Activated naive CD4-positive, alpha-beta T cell treated with anti-CD3 and anti-CD28 coated beads for 36 hours (primary cell): ENCODE data around the gene NTHL1. TPM values are rescaled to one million over a fixed set of nuclear protein-coding genes. Genes with fewer than 3 reads are reported as not detected.
"Not testable (repeated sequence)": the region's sequence is repeated elsewhere in the genome, so short reads cannot be mapped to it uniquely, and the experiment has no call there.

Experiments used
- CTCF ChIA-PET: fragments of 350-600 bp; sonication (Branson Sonifier 250); formaldehyde crosslinking; loops from one replicate; lab custom pipeline; 2021; ENCODE audit warnings: antibody characterized with exemption; lab: Charles Lee
- DNase-seq: peaks from one replicate; pipeline ENCODE4 v3.0.0-alpha.2; 2020
- H3K27ac Mint-ChIP-seq: one replicate; pipeline ENCODE4 v1.8.0; 2021; ENCODE audit warnings: mild to moderate bottlenecking, mixed read lengths
- H3K27me3 Mint-ChIP-seq: one replicate; pipeline ENCODE4 v1.8.0; 2021; ENCODE audit warnings: low read depth, mixed read lengths
- H3K36me3 Mint-ChIP-seq: one replicate; pipeline ENCODE4 v1.8.0; 2021; ENCODE audit warnings: low read depth, mixed read lengths
- H3K4me1 Mint-ChIP-seq: one replicate; pipeline ENCODE4 v1.8.0; 2021; ENCODE audit warnings: low read depth, mixed read lengths
- H3K4me3 Mint-ChIP-seq: one replicate; pipeline ENCODE4 v1.8.0; 2021; ENCODE audit warnings: mild to moderate bottlenecking, moderate library complexity, mixed read lengths
- H3K9me3 Mint-ChIP-seq: one replicate; pipeline ENCODE4 v1.8.0; 2021; ENCODE audit warnings: mixed read lengths
- intact Hi-C: fragments of 100-400 bp; cut with micrococcal nuclease; formaldehyde crosslinking; loops from one replicate; pipeline ENCODE4 v1.15.1; 2023
- total RNA-seq, 2 experiments: library from RNA; stranded (reverse); gene quantifications; one replicate each; pipeline ENCODE4 v1.2.3, GENCODE V29; 2021

Gene NTHL1
- total RNA-seq, 2 experiments from 2014 or later = 20.1 to 24.1 TPM

DNA sequence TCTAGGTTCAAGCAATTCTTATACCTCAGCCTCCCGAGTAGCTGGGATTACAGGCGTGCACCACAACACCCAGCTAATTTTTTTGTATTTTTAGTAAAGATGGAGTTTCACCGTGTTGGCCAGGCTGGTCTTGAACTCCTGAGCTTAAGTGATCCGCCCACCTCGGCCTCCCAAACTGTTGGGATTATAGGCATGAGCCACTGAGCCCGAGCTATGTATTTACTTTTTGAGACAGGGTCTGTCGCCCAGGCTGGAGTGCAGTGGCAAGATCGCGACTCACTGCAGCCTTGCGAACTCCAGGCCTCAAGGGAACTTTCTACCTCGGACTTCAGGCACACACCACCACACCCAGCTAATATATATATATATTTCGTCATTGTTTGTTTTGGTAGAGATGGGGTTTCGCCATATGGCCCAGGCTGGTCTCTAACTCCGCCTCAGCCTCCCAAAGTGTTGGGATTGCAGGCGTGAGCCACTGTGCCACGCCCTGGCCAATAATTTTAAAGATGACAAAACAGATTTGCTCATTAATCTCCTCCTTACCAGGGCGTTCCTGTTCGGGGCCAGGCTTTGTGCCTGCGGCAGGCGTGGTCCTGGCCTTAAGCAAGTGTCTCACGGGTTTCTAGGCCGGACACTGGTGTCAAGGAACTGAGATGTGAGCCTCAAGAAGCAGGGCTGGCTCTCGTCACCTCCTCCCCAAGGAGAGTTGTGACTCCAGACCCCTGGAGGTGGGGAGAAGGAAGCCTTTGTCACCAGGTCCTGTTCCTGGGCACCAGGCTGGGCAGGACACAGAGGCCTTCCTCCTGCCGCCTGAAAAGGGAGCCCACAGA lies 32.3 kb downstream of the NTHL1 start:
- Mint-ChIP-seq H3K27me3 (peaks cover 6% of the 10 kb centered on the region), H3K36me3 (peaks cover under 1% of the 10 kb centered on the region), H3K27ac (no peak overlapping the region), H3K9me3 (no peaks in the 10 kb centered on the region), H3K4me3 (no peak overlapping the region), H3K4me1 (peaks cover 3% of the 10 kb centered on the region)
- CTCF ChIA-PET = interaction anchor here (0.8 kb wide), 1 partner anchor 125 kb away, joined by 3 read pairs; no protein-coding TSS in a partner anchor
- no peak for DNase-seq
- intact Hi-C loops = no loop called here

DNA sequence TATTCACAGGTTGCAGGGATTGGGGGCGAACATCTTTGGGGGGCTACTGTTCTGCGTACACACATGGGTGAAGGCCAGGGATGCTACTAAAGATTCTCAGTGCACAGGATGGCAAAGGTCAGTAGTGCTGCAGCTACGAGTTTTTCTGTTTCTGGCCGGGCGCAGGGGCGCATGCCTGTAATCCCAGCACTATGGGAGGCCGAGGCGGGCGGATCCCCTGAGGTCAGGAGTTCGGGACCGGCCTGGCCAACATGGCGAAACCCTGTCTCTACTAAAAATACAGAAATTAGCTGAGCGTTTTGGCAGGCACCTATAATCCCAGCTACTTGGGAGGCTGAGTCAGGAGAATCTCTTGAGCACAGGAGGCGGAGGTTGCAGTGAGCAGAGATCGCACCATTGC lies 34.1 kb downstream of the NTHL1 start:
- Mint-ChIP-seq H3K27ac (no peak overlapping the region), H3K4me3 (no peak overlapping the region), H3K36me3 (peaks cover 8% of the 10 kb centered on the region), H3K9me3 (no peaks in the 10 kb centered on the region), H3K4me1 (peaks cover 8% of the 10 kb centered on the region), H3K27me3 (peaks cover 2% of the 10 kb centered on the region)
- DNase-seq = no peak
- CTCF ChIA-PET = interaction anchor here (0.6 to 1.7 kb wide), 4 partner anchors 9 to 127 kb away, joined by 3 to 5 read pairs (median 4); no protein-coding TSS in a partner anchor
- intact Hi-C loops = no loop called here

DNA sequence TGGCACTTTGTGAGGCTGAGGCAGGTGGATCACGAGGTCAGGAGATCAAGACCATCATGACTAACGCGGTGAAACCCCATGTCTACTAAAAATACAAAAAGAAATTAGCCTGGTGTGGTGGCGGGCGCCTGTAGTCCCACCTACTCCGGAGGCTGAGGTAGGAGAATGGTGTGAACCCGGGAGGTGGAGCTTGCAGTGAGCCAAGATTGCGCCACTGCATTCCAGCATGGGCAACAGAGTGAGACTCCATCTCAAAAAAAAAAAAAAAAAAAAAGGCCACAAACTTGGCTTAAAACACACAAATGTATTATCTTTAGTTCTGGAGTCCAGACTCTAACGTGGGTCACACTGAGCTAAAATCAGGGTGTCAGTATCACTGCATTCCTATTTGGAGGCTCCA lies 35.9 kb downstream of the NTHL1 start:
- Mint-ChIP-seq H3K4me1 (peaks cover 23% of the 10 kb centered on the region), H3K36me3 (peaks cover 25% of the 10 kb centered on the region), H3K4me3 (peak overlapping the region; percentile 24)
- H3K27me3 Mint-ChIP-seq, intact Hi-C loops, H3K27ac Mint-ChIP-seq, DNase-seq, H3K9me3 Mint-ChIP-seq: not testable (repeated sequence)
- CTCF ChIA-PET = interaction anchor here (0.7 to 2.1 kb wide), 5 partner anchors 8 to 29 kb away, joined by 3 to 8 read pairs (median 4); no protein-coding TSS in a partner anchor

DNA sequence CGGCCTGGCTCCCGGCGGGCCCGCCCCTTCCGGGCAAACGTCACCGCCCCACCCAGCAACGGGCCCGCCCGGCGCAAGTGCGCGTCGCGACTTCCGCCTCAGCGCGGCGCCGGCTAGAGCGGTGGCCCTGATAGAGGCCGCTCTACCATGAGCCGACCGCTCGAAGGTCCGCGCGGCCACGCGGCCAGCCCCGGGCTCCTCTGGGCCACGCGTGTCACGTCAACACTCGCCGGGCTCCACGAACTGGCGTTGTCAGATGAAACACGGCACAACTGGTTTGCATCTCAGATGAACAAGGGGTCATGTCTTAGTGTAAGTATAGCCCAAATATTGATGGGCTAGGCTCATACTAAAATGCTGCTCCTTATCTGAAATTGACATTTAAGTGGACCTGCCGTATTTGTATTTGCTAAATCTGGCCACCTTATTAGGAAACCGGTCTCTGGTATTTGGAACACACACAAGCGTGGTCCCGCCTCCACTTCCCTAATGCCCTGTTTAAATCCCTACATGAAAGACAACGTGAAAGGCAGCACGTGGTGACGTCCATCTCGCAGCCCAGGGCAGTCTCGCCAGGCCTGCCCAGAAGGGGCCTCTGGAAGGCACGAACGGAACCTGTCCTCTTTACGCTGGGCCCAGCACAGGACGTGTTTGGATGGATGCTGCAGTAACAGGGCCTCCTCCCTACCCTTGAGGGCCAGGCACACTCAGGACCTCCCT lies 37.7 kb downstream of the NTHL1 start, which contains the start of gene ZNF598:
Gene ZNF598, minus strand, starts transcription at position 31 of the 720 bp plus-strand sequence.
- no peaks in the 10 kb centered on the region for H3K27me3 Mint-ChIP-seq
- CTCF ChIA-PET = no interaction called here
- H3K9me3 Mint-ChIP-seq = no peaks in the 10 kb centered on the region
- H3K4me3 Mint-ChIP-seq = peak within 1 kb of the TSS; percentile 88
- intact Hi-C loops = loop anchor here (1.0 to 5.0 kb wide), 3 partner anchors 18 to 153 kb away; partner anchors contain the start of gene RPS2
- DNase-seq = peak; percentile 77
- H3K27ac Mint-ChIP-seq = peak within 1 kb of the TSS; percentile 89
- peaks cover 39% of the 10 kb centered on the region for H3K4me1 Mint-ChIP-seq
- peaks cover 30% of the 10 kb centered on the region for H3K36me3 Mint-ChIP-seq

DNA sequence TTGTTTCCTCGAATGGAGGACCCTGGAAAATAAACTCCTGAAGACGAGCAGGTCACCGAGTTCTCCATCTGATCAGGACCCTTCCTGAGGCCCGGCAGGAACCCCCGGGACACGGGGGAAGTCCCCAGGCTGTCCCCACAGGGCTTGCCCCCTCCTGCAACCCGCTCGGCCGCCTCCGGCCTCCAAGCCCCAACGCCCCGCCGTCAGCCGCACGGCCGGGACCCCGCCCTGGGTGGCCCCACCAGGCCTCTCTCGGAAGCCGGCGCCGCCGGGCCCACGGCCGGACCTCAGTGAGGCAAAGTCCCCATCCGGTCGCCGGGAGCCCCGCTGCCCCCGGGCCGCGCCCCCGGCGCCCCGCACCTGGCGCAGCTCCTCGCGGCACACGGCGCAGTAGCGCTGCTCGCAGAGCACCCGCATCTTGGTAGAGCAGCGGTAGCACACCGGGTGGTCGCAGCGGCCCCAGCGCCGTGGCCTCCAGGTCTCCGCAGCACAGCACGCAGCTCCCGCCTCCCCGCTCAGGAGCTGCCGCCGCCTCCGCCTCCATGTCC lies 38.4 kb downstream of the NTHL1 start:
- intact Hi-C loops = loop anchor here (1.0 to 5.0 kb wide), 3 partner anchors 17 to 152 kb away; partner anchors contain the start of gene RPS2
- no peaks in the 10 kb centered on the region for H3K9me3 Mint-ChIP-seq
- no peaks in the 10 kb centered on the region for H3K27me3 Mint-ChIP-seq
- peaks cover 42% of the 10 kb centered on the region for H3K4me1 Mint-ChIP-seq
- CTCF ChIA-PET = interaction anchor here (0.6 to 1.0 kb wide), 2 partner anchors 12 to 19 kb away, joined by 3 read pairs; no protein-coding TSS in a partner anchor
- H3K4me3 Mint-ChIP-seq = peak overlapping the region; percentile 82
- peaks cover 30% of the 10 kb centered on the region for H3K36me3 Mint-ChIP-seq
- peak overlapping the region; percentile 89 for H3K27ac Mint-ChIP-seq
- no peak for DNase-seq

DNA sequence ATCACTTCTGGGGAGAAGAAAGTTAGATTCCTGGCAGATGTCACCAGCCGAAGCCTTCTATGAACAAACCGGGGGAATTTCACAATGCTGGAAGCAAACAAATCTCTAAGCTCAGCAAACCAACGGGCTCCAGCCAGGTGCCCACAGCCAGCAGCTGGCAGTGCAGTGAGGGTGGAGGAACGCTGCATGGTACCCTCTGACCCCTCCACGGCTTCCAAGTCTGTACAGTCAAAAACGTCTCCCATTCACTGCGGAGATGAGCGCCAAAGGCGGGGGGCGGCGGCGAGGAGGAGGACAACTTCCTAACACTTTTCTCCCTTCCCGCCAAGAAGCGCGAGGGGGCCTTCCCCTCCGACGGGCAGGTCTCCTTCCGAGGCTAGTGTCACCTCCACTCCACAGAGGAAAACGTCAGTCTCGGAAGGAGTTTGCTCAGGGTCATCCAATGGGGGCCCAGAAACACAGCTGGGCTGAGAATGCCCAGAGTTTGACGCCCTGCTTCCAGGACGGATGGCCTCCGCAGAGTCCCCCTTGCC lies 38.9 kb downstream of the NTHL1 start:
- peak overlapping the region; percentile 82 for H3K4me3 Mint-ChIP-seq

DNA sequence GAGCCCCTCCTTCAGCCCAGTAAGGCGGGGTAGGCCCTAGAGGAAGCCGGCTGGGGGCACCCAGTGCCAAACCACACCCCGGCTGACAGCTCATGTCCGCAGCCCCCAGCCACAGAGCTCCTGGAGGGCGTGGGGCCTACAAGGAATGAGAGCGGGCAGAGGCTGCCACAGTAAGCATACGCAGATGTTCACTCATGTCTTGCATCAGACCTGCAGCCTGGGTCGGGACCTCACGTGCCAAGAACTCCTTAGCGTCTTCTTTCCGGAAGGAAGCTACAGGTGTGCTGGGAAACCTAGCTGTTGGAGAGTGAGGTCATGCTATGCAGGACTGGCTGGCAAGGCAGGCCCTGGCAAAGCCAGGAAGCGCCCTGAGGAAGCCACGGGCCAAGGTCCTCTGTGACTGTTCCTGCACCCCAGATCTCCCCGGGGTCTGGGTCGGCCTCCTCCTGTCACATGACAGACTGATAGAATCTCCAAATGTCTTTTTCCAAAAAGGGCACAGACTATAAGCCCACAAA lies 39.6 kb downstream of the NTHL1 start:
- H3K4me1 Mint-ChIP-seq = peaks cover 42% of the 10 kb centered on the region
- peak overlapping the region; percentile 82 for H3K4me3 Mint-ChIP-seq
- H3K27me3 Mint-ChIP-seq = no peaks in the 10 kb centered on the region
- CTCF ChIA-PET = interaction anchor here (0.9 to 1.3 kb wide), 4 partner anchors 9 to 20 kb away, joined by 3 to 4 read pairs (median 3); no protein-coding TSS in a partner anchor
- peak overlapping the region; percentile 89 for H3K27ac Mint-ChIP-seq
- intact Hi-C loops = loop anchor here (2.0 to 5.0 kb wide), 2 partner anchors 43 to 151 kb away; partner anchors contain the start of gene RPS2
- peaks cover 30% of the 10 kb centered on the region for H3K36me3 Mint-ChIP-seq
- DNase-seq = peak; percentile 62
- no peaks in the 10 kb centered on the region for H3K9me3 Mint-ChIP-seq

More for the DNA sequence above, 38.9 kb downstream of the NTHL1 start:
- CTCF ChIA-PET = interaction anchor here (0.6 to 1.3 kb wide), 4 partner anchors 10 to 19 kb away, joined by 3 read pairs; no protein-coding TSS in a partner anchor
- intact Hi-C loops = loop anchor here (1.0 to 5.0 kb wide), 3 partner anchors 16 to 151 kb away; partner anchors contain the start of gene RPS2
- H3K27ac Mint-ChIP-seq = peak overlapping the region; percentile 89
- no peaks in the 10 kb centered on the region for H3K27me3 Mint-ChIP-seq
- H3K4me1 Mint-ChIP-seq = peaks cover 42% of the 10 kb centered on the region
- no peaks in the 10 kb centered on the region for H3K9me3 Mint-ChIP-seq
- peaks cover 30% of the 10 kb centered on the region for H3K36me3 Mint-ChIP-seq
- peak; percentile 77 for DNase-seq

DNA sequence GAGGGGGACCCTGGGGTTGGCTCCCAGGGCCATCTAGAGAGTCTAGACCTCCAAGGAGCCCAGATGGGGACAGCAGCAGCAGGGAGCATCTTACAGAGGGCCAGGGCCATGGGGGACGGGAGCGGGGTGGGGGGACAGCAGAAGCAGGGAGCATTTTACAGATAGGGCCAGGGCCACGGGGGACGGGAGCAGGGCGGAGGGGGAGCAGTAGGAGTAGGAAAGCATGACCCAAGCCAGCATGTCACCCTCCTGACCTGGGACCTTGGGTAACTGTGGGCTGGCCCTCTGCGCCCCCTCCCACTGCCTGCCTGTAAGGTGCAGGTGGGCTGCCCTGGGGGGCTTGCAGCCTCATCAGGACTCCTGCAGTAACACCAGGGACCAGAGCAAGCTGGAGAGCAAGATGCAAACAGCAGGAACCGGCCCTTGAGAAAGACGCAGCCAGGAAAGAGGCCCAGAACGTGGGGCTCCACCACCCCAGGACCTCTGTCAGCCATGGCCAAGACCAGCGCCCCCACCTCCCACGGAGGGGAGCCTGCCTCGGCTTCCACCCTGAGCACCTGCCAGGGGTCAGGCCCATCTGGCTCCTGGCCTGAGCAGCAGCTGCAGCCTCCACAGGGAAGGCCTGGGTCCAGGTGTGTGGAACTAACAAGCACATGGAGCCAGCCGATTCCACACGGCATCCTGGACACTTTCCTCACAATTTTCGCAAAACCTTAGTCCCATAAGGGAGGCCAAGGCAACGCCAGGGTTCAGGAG lies 40.4 kb downstream of the NTHL1 start:
- CTCF ChIA-PET = interaction anchor here (0.6 to 1.3 kb wide), 4 partner anchors 9 to 141 kb away, joined by 3 to 4 read pairs (median 3); no protein-coding TSS in a partner anchor
- intact Hi-C loops = loop anchor here (5.0 kb wide), 1 partner anchor 150 kb away; no protein-coding TSS in a partner anchor
- DNase-seq = no peak
- Mint-ChIP-seq H3K27me3 (no peaks in the 10 kb centered on the region), H3K4me1 (peaks cover 42% of the 10 kb centered on the region), H3K4me3 (peak overlapping the region; percentile 82), H3K27ac (peak overlapping the region; percentile 89), H3K36me3 (peaks cover 33% of the 10 kb centered on the region), H3K9me3 (no peaks in the 10 kb centered on the region)

DNA sequence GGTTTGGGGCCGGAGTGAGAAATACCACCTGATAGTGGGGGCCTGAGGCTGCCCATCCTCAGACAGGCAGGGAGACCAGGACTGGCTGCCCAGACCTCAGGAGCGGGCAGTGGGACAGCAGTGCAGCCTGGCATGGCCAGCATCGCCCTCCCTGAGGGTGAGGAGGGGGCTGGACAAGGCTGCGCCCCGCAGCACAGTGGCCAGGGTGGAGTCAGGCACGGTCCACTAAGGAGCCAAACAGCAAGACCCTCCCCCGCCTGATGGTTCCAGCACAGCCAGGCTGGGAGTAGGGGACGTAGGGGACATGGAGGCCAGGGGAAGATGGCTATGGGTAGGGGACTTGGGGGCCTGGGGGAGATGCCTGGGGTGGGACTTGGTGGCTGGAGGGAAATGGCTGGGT lies 41.3 kb downstream of the NTHL1 start:
- peaks cover 36% of the 10 kb centered on the region for H3K36me3 Mint-ChIP-seq
- peak overlapping the region; percentile 46 for H3K27ac Mint-ChIP-seq
- DNase-seq = no peak
- H3K9me3 Mint-ChIP-seq = no peaks in the 10 kb centered on the region
- no peaks in the 10 kb centered on the region for H3K27me3 Mint-ChIP-seq
- intact Hi-C loops = loop anchor here (5.0 kb wide), 1 partner anchor 149 kb away; no protein-coding TSS in a partner anchor
- CTCF ChIA-PET = no interaction called here
- H3K4me1 Mint-ChIP-seq = peaks cover 42% of the 10 kb centered on the region
- H3K4me3 Mint-ChIP-seq = no peak overlapping the region

DNA sequence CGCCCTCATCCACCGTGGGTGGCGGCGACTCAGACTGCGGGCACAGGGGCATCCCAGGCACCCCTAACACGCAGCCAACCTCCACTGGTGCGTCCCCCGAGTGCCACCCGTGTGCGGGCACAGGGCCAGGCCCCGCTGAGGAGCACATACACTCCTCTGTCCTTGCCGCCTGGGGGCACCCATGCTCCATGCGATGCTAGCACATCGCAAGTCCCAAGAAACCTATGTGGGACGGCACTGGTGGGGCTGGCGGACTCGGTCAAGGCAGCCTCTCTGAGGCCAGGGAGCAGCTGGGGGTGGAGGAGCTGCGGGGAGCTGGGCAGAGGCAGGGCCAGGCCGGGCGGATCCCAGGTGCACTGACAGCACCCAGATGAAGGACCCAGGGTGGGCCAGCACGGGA lies 42.0 kb downstream of the NTHL1 start:
- Mint-ChIP-seq H3K27ac (no peak overlapping the region), H3K4me1 (peaks cover 42% of the 10 kb centered on the region), H3K27me3 (no peaks in the 10 kb centered on the region), H3K4me3 (no peak overlapping the region), H3K9me3 (no peaks in the 10 kb centered on the region), H3K36me3 (peaks cover 39% of the 10 kb centered on the region)
- intact Hi-C loops = loop anchor here (5.0 kb wide), 1 partner anchor 148 kb away; no protein-coding TSS in a partner anchor
- CTCF ChIA-PET = no interaction called here
- no peak for DNase-seq
